ENCODE data around the gene UBE2V1.
A peak's percentile ranks its signal among the peaks of the same experiment; 100 is the strongest.
"Not testable (repeated sequence)": the region's sequence is repeated elsewhere in the genome, so short reads cannot be mapped to it uniquely, and the experiment has no call there.

Gene UBE2V1

DNA sequence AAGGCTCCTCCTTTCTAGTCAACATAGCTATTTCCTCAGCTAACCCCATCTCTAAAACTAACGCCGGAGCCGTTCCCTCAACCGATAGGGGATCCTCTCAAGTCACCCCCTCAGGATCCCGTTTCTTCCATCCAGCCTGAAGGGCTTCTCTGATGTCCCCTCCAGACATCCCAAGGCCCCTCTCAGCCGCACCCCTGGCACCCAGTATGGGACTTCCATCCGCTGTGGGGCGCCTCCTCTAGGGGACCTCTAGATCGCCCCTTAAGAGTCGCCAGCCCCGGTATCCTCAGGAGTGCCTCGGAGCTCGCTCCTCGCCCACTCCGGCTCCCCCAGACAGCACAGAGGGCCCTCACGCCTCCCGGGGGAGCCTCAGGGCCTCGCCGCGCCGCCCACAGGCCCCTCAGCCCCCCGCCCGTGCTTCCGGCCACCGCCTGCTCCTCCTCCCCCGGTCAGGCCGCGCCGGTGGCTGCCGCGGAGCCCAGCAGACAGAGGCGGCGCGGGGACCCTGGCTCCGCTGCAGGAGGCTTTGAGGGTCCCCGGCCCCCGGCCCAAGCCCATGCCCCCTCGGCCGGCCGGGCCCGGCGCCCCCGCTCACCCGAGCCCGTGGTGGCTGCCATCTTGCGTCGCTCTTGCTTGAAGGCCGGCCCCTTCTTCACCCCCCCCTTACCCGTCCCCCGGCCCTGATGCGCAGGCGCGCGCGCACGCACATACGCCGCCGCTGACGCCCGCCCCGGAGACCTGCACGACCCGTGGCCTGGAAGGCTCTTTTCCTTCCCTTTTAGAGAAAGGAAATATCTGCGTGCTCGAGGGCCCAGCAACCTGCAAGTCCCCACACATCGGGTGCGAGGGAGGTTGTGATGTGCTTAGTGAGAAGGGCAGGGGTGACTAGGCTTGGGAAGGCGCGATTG lies at the start of gene UBE2V1:
Gene UBE2V1 (minus strand): TSS at position 639 of the 908 bp plus-strand sequence. CDS start 22 bp downstream, at position 617.
- DNase-seq, result peak; percentile 86

- not testable (repeated sequence) for DNase-seq
Observed at GRCh38 chr20:50161494-50161893, 48.5 kb upstream of the UBE2V1 start.

DNA sequence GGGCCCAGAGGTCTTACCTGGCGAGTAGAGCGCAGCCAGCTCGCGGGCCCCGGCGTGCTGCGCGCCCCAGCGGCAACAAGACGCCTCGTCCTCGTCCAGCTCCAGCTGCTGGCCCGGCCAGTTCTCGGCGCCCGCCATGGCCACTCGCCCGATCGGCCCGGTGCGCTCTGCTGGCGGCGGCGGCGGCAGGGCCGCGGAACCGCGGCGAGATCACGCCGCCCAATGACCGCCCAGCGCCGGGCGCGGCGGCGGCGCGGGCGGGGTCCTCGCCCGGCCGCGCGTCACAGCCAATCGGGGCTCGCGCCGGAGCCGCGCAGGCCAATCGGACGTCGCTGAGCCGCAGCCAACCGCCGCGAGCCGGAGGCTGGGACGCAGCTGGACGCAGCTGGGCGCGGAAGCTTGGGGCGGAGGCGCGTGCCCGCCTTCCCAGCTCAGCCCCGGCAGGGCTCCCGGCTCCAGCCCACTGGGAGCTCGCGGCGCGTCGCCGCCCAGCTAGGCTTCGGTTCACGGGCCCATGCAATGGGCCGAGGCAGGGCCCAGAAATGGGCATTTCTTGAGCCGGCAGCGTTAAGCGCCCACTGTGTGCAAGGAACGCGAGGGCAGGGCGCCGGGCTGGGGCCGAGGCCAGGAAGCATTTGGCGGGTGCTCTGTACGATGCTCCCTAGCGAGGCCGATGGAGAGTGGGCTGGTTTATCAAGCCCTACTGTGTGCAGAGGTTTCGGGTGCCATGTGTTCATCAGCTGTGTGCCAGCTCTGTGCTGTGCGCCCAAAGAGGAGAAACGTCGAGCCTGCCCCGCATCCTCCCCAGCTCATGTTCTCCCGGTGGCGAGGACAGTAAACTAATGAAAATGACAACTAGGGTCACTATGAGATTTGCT lies 40.8 kb upstream of the UBE2V1 start, which contains the start of gene PEDS1:
Gene PEDS1 (minus strand): TSS at position 224 of the 878 bp plus-strand sequence. CDS start 86 bp downstream, at position 138.
- DNase-seq, result peak; percentile 76

- no peak for DNase-seq
Observed at GRCh38 chr20:50153153-50153499, 40.2 kb upstream of the UBE2V1 start.

DNA sequence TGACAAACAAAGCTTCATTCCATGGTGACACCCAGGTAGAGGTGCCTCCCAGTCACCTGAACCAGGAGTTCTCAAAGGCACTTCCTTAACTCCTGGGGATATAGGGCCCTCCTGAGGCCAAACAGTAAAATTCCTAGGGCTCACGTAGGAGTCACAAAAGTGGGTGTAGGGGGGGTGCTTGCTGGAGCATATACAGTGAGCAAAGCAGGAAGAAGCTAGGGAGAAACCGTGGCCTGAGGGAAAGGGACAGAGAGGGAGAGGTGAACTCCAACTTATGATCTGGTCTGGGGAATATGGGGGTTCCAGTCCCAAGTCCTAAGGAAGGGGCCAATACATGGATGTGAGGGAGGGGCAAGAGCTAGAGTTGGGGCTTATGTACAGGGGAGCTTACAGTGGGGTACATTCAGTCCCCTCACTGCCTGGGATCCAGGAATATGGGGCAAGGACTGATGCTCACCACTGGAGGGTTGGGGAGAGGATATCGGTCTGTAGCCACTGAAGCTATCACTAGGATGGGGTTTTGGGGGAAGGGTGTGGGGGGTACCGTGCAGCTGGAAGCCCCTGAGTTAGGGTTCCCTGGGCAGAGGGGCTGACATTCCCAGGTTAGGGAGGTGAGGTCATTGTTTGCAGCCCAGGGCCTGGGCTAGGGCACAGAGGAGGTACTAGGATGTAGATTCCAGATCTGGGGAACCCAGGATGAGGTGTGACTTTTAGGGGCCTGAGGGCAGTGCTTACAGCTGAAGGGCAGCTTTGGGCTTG lies 39.6 kb upstream of the UBE2V1 start:
- DNase-seq, result no peak

GRCh38 chr20:50151034-50151743 lies 38.2 kb upstream of the UBE2V1 start:
- no peak for DNase-seq

- DNase-seq, result no peak
Observed at GRCh38 chr20:50149481-50150254, 36.7 kb upstream of the UBE2V1 start.

- peak; percentile 76 for DNase-seq
Observed at GRCh38 chr20:50146732-50147662, 34.0 kb upstream of the UBE2V1 start.

DNA sequence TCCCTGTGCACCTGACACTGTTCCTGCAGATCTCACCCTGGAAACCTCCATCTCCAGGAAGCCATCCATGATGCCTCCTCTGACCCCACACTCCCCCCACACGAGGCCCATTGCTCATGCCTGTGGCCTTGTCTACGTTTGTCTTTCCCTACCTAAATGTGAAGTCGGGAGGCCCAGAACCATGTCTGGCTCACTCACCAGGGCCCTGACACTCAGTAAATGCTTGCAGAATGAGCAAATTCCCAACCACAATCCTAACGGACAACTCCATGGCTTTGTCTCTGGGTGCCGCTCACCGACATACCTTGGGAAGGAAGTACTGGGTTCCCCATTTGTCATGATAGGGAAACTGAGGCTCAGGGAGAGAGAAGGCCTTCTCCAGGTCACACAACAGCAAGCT lies 33.3 kb upstream of the UBE2V1 start:
- DNase-seq, result no peak

DNA sequence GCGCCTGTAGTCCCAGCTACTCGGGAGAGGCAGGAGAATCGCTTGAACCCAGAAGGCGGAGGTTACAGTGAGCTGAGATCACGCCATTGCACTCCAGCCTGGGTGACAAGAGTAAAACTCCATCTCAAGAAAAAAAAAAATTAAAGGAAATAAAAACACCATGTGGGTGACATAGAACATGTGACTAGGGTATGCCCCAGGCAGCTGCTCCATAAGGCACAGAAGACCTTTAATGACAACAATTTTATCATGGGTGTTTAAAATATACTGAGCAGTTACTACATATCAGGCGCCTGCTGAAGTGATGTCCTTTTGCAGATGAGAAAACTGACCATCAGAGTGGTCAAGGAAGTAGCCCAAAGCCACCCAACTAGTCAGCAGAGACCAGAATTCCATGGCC lies 32.6 kb upstream of the UBE2V1 start:
- DNase-seq, result no peak

DNA sequence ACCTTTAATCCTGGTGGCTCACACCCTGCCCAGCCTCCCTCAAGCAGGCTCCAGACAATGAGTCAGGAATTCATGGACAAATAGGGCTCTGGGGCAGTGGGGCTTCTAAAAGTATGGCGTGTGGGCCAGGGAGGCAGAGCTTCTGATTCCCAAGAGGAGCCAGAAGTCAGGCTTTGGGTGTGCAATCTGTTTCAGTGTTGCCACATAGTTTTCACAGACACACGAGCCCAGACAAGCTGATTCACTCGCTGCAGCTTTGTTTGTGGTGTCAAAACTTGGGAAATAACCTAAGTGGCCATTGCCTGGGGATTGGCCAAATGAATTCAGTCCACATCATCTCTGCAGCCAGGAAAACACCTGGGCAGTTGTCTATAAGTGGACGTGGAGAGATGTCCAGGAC lies 31.4 kb upstream of the UBE2V1 start:
- no peak for DNase-seq

DNA sequence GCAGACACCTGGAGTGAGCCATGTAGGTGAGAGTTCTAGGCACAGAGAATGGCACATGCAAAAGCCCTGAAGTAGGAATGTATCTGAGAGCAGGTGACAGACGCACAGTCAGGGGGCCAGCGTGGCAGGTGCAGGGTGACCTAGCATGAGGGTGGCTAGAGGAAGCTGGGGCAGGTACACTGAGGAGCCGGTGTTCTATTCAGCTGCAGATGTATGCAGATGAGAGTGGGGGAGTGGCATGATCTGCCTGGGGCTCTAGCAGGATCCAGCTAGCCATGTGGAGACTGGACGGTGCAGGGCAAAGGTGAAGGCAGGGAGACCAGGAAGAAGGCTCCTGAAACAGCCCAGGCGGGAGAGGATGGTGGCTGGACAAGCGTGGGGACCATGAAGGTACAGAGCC lies 29.9 kb upstream of the UBE2V1 start:
- no peak for DNase-seq

- DNase-seq, result no peak
Observed at GRCh38 chr20:50141811-50142561, 29.0 kb upstream of the UBE2V1 start.

- no peak for DNase-seq
Observed at GRCh38 chr20:50141018-50141675, 28.2 kb upstream of the UBE2V1 start.

GRCh38 chr20:50140339-50140859 lies 27.4 kb upstream of the UBE2V1 start:
- no peak for DNase-seq

DNA sequence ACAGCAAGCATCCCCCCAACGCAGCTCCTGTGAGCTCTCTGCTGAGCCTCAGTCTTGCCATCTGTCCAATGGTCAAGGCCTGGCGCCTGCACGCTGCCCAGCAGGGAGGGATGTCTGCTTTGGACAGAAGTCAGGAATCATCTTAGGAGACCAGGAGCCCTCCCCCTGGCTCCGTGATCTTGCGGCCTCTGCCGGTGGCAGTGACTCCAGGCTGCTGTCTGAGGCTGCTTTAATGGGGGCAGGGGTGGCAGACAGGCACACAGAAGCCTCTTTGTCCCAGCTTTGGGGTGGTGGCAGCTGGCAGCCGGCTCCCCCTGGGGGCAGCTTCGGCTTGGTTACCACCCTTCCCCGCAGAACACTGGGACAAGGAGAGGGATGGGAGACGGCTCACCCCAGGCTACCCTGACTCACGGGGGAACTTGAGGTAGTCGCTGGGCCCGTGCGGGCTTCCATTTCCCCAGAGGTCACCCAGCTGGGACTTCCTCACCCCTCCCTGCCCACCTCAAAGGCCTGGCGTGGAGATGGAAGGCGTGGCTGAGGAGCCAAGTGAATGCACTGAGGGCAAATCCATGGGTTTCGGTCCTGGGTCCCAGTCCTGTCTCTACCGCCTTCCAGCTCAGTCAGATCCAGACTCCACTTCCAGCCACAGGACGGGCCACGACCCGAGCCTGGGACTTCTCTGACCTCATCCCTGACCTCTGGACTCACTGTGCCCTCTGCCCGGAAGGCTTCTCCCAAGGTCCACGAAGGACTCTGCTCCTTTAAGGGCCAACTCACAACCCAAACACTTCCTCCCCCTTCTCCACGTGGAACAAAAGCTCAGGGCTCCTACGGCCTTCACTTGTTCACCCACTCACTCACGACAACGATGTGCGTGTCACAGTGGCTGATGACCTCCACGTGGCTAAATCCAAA lies 25.8 kb upstream of the UBE2V1 start:
- no peak for DNase-seq

DNA sequence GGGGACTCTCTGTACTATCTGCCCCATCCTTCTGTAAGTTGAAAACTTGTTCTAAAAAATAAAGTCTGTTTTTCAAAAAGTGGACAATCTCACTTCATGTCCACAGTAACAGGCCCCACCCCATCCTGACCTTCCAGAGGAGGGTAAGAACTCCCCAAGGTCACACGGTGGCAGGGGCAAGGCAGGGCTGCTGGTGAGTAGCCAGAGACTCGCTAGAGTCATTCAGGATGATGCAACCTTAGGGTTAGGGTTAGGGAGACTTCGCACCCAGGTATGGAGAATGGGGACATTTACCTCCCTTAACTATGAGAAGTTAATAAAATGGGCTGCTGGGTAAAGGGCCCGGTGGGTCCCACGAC lies 25.1 kb upstream of the UBE2V1 start:
- no peak for DNase-seq

- not testable (repeated sequence) for DNase-seq
Observed at GRCh38 chr20:50137702-50138101, 24.8 kb upstream of the UBE2V1 start.

Data from activated CD4-positive, alpha-beta T cell treated with anti-CD3 and anti-CD28 coated beads, Interleukin-2, amount 50 U/mL, for 1 hour (primary cell).